GM10248 (cell line): ENCODE data around the gene ZBTB38.

Experiments used
- CTCF ChIA-PET: fragments of 300-600 bp; sonication (Branson Sonifier 250); formaldehyde crosslinking; extraction: SDS; loops from one replicate; lab custom pipeline; 2021; ENCODE audit warnings: antibody characterized with exemption; lab: Yijun Ruan, JAX
- POLR2A ChIA-PET: fragments of 350-650 bp; sonication (Branson Sonifier 250); formaldehyde crosslinking; extraction: SDS; loops from one replicate; lab custom pipeline; 2020; ENCODE audit warnings: antibody characterized with exemption; lab: Yijun Ruan, JAX
- DNase-seq: peaks from one replicate; pipeline ENCODE4 v3.0.0; 2012; ENCODE audit errors: extremely low spot score
- TF ChIP-seq, protein P1 (sequence below): IDR thresholded peaks from 2 replicates; pipeline ENCODE4 v1.5.1; 2012; ENCODE audit warnings: mild to moderate bottlenecking, low read depth; ENCODE audit errors: extremely low read depth, missing control alignments, control extremely low read depth

Gene ZBTB38

DNA sequence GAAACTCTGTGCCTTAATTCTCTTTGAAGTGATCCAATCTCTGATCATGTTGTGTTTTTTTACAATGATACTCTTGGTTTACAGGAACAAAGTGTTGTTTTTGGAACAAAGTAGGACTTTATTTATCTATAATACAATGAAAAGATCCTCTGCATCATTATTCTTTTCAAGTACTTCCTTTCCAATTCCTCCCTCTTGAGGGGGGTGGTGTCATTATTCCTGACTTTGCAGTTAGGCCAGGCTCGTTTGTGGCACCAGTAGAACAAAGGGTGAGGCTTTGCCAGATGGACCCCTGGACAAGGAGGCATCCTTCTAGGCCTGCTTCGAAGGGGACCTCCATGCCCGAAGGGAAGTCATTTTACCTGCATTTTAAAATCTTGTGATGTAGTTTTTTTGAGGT is 41.7 kb upstream of the ZBTB38 start:
- TF ChIP-seq, protein P1, sequence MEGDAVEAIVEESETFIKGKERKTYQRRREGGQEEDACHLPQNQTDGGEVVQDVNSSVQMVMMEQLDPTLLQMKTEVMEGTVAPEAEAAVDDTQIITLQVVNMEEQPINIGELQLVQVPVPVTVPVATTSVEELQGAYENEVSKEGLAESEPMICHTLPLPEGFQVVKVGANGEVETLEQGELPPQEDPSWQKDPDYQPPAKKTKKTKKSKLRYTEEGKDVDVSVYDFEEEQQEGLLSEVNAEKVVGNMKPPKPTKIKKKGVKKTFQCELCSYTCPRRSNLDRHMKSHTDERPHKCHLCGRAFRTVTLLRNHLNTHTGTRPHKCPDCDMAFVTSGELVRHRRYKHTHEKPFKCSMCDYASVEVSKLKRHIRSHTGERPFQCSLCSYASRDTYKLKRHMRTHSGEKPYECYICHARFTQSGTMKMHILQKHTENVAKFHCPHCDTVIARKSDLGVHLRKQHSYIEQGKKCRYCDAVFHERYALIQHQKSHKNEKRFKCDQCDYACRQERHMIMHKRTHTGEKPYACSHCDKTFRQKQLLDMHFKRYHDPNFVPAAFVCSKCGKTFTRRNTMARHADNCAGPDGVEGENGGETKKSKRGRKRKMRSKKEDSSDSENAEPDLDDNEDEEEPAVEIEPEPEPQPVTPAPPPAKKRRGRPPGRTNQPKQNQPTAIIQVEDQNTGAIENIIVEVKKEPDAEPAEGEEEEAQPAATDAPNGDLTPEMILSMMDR = no peak
- ChIA-PET POLR2A (no interaction called here), CTCF (interaction anchor here (1.0 to 4.0 kb wide), 3 partner anchors 18 to 125 kb away, joined by 3 to 14 read pairs (median 4); no protein-coding TSS in a partner anchor)
- DNase-seq = no peak

DNA sequence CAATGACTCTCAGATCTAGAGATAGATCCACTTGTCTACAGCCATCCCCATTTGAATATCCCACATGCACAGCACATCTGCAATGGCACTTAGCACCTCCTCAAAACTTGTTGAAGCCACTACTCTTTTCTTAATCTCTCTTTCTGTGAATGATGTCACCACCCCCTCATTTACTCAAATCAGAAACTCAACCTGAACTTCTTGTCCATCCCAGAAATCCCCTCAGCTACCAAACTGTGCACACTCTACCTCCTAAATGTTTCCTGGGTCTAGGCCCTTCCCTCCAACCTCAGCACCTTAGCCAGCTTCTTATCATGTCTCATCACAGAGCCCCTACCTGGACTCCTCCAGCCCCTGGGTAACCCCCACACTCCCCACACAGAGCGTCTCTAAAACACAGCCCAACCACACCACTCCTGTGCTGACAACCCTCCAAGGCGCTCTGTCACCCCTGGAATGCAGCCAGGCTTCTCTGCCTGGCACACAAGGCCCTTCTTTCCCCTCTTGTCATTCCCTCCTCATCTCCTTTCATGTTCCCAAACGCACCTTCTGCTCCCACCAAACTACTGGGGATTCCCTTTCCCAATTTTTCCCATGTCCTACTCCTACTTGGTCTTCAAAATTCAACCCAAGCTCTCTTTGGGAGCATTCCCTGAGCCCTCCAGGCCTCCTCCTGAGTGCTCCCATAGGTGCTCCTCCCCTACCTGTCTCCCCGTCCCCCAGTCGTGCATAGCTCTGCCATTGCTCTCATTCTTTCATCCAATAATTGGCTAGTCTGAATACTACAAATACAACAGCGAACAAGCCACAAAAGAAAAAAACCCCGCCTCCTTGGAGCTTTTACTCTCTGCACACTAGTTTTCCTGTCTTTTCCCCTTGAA is 39.8 kb upstream of the ZBTB38 start:
- POLR2A ChIA-PET = no interaction called here
- DNase-seq = peak; percentile 64
- CTCF ChIA-PET = interaction anchor here (1.3 to 4.0 kb wide), 7 partner anchors 8 to 126 kb away, joined by 3 to 17 read pairs (median 6); no protein-coding TSS in a partner anchor
- TF ChIP-seq, protein P1 = no peak

DNA sequence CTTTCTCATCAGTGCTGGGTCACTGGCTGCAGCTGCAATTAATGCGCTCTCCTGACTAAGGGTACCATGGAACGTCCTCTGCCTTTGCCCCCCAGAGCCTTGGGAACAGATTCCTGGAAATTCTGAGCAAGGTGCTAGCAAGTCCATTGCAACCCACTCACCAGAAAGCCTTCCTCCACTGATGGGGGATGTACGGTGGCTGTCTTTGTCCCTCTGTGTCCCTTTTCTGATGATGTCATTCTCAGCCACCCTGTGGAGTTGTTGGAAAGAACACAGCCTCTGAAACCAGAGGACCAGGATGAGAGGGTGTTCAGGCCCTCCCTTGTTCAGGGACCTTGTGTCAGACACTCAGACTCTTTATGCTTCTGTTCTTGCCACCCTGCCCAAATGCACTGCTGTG is 38.1 kb upstream of the ZBTB38 start:
- DNase-seq = no peak
- POLR2A ChIA-PET = no interaction called here
- CTCF ChIA-PET = interaction anchor here (1.4 to 3.5 kb wide), 4 partner anchors 15 to 123 kb away, joined by 4 to 23 read pairs (median 8); no protein-coding TSS in a partner anchor
- TF ChIP-seq, protein P1 = no peak

DNA sequence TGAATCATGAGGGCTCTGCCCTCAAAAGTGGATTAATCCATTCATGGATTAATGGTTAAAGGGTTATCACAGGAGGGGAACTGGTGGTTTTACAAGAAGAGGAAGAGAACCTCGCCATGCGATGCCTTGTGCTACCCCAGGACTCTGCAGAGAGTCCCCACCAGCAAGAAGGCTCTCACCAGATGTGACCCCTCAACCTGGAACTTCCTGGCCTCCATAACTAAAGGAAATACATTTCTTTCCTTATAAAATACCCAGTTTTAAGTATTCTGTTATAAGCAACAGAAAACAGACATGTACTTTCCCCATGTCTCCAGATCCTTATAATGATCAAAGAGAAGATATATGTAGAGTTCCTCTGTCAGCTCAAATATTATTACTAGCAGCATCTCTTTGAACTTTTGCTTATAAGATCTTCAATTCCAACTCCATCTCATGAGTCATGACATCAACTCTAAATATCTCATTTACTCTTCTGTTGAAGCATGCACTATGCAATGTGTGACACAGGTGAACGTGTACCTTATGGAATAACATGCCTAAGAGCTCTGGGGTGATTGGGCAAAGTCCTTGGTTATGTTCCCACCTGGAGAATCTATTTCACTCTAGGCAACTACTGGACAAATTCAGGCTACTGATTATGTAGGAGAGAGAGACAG is 37.5 kb upstream of the ZBTB38 start:
- TF ChIP-seq, protein P1 = no peak
- ChIA-PET POLR2A (no interaction called here), CTCF (interaction anchor here (0.9 to 7.4 kb wide), 11 partner anchors 9 to 124 kb away, joined by 4 to 45 read pairs (median 4); no protein-coding TSS in a partner anchor)
- DNase-seq = no peak

DNA sequence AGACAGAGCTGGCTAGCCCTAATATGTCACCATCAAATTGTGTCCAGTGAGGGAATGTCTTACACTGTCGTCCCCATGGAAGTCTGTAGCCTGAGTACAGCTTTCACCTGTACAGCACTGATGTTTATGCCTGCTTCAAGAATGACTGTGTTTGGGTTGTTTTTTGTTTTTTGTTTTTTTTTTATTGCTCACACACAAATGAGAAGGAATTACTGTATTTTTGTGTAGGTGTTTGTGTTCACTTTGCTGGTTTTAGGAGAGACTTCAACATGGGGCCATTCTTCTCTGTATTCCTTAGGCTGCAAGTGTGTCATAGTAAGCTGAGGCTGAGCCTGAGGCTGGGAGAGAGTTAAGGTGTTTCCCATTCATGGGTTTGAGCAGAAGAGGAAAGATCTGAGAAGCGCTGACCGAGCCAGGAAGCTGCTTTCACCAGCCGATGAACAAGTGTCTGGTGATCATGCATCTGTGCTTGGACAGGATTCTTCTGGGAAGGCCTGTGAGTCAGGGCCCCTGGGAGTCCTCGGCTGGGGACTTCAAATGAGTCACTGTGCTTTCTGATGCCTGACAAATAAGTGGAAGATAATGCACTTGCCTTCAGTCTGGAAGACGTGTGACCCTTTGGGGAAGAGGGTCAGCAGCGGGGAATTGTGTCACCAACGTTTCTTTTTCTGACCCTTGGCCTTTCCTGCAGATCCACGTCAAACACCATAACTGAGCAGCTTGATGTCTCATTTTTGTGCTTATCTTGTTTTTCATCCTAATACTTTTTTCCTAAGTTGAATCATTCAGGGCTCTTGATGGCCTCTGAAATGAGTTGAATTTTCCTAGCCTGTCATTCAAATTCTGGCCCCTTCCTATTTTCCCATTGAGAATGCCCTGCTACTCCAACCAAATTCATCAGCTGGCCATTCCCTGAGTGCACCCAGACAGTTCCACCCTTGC is 36.7 kb upstream of the ZBTB38 start:
- no peak for DNase-seq
- POLR2A ChIA-PET = no interaction called here
- TF ChIP-seq, protein P1 = no peak
- CTCF ChIA-PET = interaction anchor here (0.9 to 7.4 kb wide), 13 partner anchors 9 to 123 kb away, joined by 3 to 45 read pairs (median 4); no protein-coding TSS in a partner anchor
